ENCODE results near the gene ROPN1L. TPM values are rescaled to one million over a fixed set of nuclear protein-coding genes. Genes with fewer than 3 reads are reported as not detected.

Gene ROPN1L
- total and polyA plus RNA-seq, 2 of the 13 experiments (the other 11 are each of a cell fraction or from before 2014, with no cell fraction given) = not detected

- no peak for TF ChIP-seq RFXANK (CRISPR knock-in tag; IDR thresholded peaks at IDR 0.05)
Observed at GRCh38 chr5:10478436-10478835, 36.8 kb downstream of the ROPN1L start (continued).

DNA sequence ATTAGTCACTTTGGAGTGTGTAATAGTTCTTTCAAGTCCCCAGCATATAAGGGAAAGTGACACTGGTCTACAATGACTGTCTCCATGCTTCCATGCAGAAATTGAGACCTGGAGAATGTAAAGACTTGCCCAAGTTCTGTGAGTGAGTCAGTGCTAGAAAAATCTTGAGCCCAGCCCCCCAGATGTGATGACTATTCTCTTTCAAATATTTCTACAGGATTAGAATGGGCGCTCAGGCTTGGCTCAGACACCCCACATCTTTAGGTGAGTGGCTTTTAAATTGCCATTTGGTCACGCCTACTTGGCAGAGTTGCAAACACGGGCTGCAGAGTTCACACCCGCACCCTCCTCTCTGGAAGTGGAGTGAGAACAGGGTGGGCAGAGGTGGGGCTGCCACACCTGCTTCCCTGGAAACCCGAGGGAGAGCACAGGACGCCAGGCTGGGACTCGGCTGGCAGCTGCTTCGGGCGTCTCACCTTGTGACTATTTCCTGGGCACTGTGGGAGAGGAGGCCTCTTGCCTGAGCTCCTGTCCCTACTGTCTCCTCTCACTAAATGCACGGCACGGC is 37.6 kb downstream of the ROPN1L start:
- H3K27ac ChIP-seq (ENCODE audit: extremely low read length, insufficient read depth, low read length) = no peak overlapping the region
- peaks cover 15% of the 10 kb centered on the region for H3K4me1 ChIP-seq (ENCODE audit: insufficient read depth, low read length)
- H3K9ac ChIP-seq (ENCODE audit: insufficient read depth, low read depth, low read length) = no peak overlapping the region
- H3K4me3 ChIP-seq (replicated peaks in 1 of 3; ENCODE audit: insufficient read depth in 1 of 3, low read depth in 2 of 3, low read length in 3 of 3) = no peak overlapping the region
- ATAC-seq (no peak), DNase-seq (ENCODE audit: low spot score) (no peak), FAIRE-seq (no peak)
- H3K27me3 ChIP-seq (ENCODE audit: control insufficient read depth in 1 of 2, insufficient read depth in 2 of 2, low read length in 2 of 2) = peaks cover 0 to 21% of the 10 kb centered on the region in 2 experiments; a peak in 2 of 5 replicates
- no peak overlapping the region for H2AFZ ChIP-seq (ENCODE audit: low read length)
- 45% methylated on average over 5 of the region's 11 CpGs for WGBS (ENCODE audit: low lambda C conversion rate)
- H3K36me3 ChIP-seq (replicated peaks in 1 of 2; ENCODE audit: control insufficient read depth in 1 of 2, insufficient read depth in 2 of 2, low read length in 2 of 2) = no peaks in the 10 kb centered on the region
- in situ Hi-C loops (cut with HindIII; ENCODE audit: extremely low pct_ligation_motif_present, low pct_unique_long_range_greater_than_20kb) (no loop called here), intact Hi-C loops (cut with micrococcal nuclease; ENCODE audit: unreplicated experiment) (no loop called here)
- no TSS peak for BruUV-seq (replicated peaks)
- no peaks in the 10 kb centered on the region for H4K20me1 ChIP-seq (ENCODE audit: insufficient read depth, low read length)
- no peak overlapping the region for H3K4me2 ChIP-seq (ENCODE audit: low read depth, low read length)
- H3K79me2 ChIP-seq (ENCODE audit: insufficient read depth, low read length) = no peaks in the 10 kb centered on the region
- CTCF ChIA-PET (ENCODE audit: low intra/inter-chr PET ratio, low total read pairs) = no interaction called here
- H3K9me3 ChIP-seq (ENCODE audit: low read length) = no peaks in the 10 kb centered on the region
- POLR2A ChIA-PET = no interaction called here
- TF ChIP-seq ZNF772 (CRISPR knock-in tag; IDR thresholded peaks at IDR 0.05) (no peak), ZKSCAN1 (IDR thresholded peaks at IDR 0.05; ENCODE audit: low read length) (no peak), TAF15 (IDR thresholded peaks at IDR 0.05; ENCODE audit: low read depth, low read length, poor library complexity, severe bottlenecking) (no peak), NONO (IDR thresholded peaks at IDR 0.05) (no peak), NONO (CRISPR knock-in tag; conservative IDR thresholded peaks at IDR 0.05) (no peak), FOSL1 (CRISPR knock-in tag; IDR thresholded peaks at IDR 0.05; ENCODE audit: borderline replicate concordance) (no peak), ATAD3A (CRISPR knock-in tag; IDR thresholded peaks at IDR 0.05) (no peak), SP1 (IDR thresholded peaks at IDR 0.05) (no peak), SP1 (CRISPR knock-in tag; IDR thresholded peaks at IDR 0.05) (no peak), TBP (CRISPR knock-in tag; IDR thresholded peaks at IDR 0.05) (no peak), MNT (IDR thresholded peaks at IDR 0.05) (no peak), SIX4 (CRISPR knock-in tag; IDR thresholded peaks at IDR 0.05) (no peak), ZNF124 (CRISPR knock-in tag; IDR thresholded peaks at IDR 0.05) (no peak), ZSCAN30 (CRISPR knock-in tag; IDR thresholded peaks at IDR 0.05) (no peak), PAX8 (CRISPR knock-in tag; IDR thresholded peaks at IDR 0.05; ENCODE audit: borderline replicate concordance) (no peak)
- TF ChIP-seq, protein P1, sequence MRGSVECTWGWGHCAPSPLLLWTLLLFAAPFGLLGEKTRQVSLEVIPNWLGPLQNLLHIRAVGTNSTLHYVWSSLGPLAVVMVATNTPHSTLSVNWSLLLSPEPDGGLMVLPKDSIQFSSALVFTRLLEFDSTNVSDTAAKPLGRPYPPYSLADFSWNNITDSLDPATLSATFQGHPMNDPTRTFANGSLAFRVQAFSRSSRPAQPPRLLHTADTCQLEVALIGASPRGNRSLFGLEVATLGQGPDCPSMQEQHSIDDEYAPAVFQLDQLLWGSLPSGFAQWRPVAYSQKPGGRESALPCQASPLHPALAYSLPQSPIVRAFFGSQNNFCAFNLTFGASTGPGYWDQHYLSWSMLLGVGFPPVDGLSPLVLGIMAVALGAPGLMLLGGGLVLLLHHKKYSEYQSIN (CRISPR knock-in tag; IDR thresholded peaks at IDR 0.05; ENCODE audit: borderline replicate concordance) = no peak
